Muscle of arm (tissue), 12 donors: Measurements from ENCODE around the gene MFRP. TPM values are rescaled to one million over a fixed set of nuclear protein-coding genes. Genes with fewer than 3 reads are reported as not detected.

ENCODE experiments used
- DNase-seq: peaks from one replicate; pipeline ENCODE4 v3.0.0-alpha.2; 2013
- polyA plus RNA-seq, 12 donors: library from polyadenylated mRNA; unstranded; fragments of 120-200 nt; gene quantifications; one replicate each; pipeline ENCODE4 v1.2.1, GENCODE V29; 2013; ENCODE audit not compliant: insufficient read length in 12 of 12

Gene MFRP
- polyA plus RNA-seq, 12 donors = not detected

DNA sequence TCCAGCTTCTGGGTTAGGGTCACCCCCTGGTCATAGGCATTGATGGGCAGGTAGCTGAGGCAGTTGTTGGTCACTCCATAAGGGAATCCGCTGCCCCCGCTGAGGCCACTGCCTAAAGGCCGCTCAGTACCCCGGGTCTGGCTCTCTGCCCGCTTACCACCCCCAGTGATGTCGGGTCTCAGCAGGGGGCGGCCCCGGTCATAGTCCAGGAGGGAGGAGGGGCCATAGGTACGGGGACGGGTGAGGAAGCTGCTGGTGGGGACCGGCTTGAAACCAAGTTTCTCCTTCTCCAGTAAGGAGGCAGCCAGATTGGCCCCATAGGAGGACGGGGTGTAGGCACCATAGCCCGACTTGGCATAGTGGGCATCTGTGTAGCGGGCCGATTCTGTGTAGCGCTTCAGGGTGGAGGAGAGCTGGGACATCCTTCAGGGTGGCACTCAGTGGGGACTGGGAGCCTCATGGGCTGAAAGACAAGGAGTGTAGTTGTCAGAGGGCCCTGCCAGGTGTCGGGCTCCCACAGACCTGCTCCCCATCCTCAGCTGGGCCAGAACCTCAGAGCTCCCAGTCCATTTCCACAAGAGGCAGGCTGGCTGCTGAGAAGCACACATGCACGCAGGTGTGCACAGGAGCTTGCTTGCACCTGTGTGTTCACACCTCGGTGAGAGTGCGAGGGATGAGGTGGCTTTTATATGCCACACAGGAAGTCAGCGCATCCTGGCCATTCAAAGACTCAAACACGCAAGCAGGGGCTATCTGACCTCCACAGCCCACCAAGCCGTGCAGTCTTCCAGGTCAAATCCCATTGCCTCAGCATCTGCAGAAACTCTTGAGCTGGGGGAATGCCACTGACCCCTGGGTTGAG lies 26.8 kb upstream of the MFRP start:
- DNase-seq = no peak

- no peak for DNase-seq
These were observed 26.0 kb upstream of the MFRP start for GRCh38 chr11:119372260-119373058.

GRCh38 chr11:119371778-119372182 lies 25.3 kb upstream of the MFRP start:
- no peak for DNase-seq

DNA sequence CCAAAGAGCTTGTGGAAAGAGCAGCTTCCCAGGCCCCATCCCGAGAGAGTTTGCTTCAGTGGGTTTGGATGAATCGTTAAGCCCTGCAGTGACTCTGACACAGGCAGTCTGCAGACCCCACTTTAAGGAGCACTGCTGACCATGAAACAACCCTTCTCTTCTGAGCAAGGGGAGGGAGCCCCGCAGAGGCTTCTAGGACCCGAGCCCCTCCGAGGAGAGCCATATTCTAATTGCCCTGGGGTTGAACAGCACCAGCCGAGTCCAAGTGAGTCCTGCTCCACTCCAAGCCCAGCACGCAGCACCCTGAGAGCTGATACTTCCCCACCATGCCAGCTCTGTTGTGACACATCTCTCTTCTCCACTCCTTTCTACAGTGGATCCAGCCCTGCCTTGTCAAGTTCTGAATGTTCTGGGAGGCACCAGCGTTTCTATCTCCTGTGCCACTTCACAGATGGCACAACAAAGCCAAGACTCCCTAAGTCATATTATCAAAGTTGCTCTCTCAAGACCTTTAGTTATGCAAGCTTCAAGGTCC lies 24.6 kb upstream of the MFRP start:
- DNase-seq = no peak

DNA sequence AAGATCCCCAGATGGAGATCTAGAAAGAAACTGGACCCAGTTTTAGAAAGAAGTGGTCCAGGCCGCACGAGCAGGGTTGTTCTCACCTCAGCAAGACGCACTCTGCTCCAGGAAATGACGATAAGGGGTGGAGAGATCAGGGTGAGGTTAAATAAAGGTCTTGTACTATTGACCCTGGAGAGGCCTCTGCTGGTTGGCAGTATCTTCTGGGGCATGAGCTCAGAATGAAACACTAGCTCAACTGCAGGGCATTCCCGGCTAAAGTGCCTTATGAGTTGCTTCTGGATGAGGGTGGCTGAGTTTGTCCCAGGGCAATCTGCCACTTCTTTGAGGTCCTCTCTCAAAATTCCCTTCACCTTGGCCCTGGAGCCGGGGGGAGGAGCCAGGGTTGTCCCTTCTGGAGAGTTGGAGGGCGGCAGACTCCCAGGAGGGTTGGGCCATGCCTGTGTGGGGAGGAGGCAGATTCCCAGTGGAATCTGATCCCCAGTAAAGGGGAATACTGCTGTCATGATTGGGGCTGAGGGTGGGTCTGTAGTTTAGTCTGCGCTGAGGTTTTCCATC lies 24.1 kb upstream of the MFRP start:
- DNase-seq = no peak

DNA sequence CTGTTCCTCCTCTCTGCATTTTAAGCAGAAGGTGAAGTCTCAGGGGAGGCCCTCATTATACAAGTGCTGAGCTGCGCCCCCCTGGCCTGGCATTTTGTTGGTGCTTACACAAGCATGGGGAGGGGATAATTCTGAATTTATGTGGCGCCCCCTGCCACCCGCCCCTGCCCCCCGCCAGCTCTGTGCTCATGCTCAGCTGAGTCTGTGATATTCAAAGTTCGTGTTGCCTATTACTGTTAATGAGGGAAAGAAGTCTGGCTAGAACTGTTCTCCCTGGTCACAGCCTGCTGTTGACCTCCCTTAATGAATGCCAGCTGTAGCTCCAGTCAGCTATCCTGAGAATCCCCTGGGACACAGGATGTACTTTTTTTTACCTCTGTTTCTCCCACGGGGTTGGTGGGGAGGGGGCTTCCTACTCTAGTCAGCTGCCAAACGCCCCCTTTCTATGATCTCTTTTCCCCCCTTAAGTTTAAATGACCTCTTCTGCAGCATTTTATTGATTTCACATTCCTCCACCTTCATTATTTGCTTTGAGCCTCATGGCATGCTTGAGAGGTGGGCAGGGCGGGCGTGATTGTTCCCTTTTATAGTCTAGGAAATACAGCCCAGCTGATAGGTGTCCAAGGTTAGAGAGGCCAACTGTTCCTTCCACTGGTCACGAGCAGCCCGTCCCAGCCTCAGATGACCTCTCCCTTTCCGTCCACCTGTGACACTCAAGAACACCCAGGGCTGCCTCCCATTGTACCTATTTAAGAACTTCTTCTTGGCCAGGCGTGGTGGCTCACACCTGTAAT lies 22.8 kb upstream of the MFRP start:
- DNase-seq = no peak

DNA sequence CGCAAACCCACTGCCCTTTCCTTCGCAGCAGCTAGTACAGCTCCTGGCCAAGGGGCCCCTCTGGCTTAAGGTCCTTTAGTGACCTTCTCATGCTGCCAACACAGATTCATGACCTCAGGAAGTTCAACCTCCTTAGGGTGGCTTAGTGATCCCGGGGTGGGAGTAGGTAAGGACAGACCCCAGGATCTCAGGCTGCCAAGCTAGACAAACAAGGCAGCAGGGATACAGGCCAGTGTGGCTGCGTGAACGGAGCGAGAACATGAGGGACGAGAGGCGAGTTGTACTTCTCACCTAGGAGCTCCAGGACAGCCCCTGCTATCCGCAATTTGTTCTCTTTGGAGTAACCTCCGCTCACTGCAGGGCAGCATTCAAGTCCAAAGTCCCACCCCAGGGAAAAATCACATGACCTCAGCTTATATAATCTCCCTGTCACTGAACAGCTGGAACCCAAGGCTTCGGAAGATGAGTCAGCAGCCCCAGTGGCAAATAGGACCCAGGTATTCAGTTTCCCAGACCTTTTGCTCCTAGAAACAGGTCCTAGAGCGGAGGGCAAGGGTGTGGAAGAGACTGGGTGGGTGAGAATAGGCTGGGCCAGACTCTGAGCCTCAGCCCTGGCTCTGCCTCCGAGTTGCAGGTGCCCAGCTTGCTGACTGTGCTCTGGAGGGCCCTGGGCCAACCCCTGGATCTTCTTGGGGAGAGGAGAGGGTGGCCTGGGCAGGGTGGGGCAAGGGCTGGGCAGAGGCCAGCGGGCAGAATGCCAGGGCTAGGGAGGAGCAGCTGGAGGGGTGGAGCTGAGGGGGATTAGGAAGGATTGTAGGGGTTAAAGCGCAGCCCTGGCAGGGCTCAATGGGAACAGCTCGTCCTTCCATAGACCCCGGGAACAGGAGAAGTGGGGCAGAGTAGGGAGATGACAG lies 21.9 kb upstream of the MFRP start:
- peak; percentile 56 for DNase-seq

DNA sequence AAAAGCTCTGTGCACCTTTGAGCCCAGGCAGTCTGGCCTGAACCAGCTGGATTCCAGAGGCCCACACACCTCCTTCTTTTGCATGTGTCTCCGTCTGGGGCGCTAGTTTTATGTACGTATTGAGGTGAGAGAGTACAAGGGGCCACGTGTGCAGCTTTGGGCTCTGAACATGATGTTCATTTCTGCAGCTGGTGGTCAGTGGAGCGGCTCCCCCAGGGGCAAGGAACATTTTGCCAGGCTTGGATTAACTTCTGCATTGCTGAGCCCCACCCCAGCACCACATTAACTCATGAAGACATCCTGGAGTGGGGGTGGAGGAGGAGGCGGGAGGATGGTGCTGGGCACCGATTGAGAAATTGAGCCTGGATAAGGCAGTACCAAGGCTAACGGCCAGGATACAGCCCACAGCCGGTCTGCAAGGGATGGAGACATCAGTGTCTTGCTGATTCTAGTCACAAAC lies 21.2 kb upstream of the MFRP start:
- no peak for DNase-seq

GRCh38 chr11:119366690-119367620 lies 20.4 kb upstream of the MFRP start:
- DNase-seq = no peak

DNA sequence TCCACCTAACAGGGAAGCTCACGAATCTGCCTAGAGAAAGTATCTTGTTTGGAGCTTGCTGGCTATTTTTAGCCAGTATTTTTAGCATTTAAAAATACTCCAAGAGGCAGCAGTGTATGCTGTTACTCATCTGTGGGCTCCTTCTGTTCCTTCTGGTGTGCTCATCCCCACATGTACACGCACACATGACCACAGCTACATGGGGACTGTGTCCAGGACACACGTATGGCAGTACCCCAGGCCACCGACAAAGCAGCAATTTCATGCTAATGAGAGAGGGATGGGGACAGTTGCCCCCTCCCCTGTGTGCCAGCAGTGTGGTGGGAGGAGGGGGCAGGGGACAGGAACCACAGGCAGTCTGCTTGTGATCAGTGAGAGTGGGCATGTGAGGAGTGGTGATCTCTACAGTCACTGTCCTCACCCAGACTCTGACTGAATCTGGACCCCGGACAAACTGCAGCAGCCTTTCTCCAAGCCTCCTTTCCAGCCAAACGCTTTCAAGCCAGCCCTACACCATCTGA lies 18.6 kb upstream of the MFRP start:
- no peak for DNase-seq

DNA sequence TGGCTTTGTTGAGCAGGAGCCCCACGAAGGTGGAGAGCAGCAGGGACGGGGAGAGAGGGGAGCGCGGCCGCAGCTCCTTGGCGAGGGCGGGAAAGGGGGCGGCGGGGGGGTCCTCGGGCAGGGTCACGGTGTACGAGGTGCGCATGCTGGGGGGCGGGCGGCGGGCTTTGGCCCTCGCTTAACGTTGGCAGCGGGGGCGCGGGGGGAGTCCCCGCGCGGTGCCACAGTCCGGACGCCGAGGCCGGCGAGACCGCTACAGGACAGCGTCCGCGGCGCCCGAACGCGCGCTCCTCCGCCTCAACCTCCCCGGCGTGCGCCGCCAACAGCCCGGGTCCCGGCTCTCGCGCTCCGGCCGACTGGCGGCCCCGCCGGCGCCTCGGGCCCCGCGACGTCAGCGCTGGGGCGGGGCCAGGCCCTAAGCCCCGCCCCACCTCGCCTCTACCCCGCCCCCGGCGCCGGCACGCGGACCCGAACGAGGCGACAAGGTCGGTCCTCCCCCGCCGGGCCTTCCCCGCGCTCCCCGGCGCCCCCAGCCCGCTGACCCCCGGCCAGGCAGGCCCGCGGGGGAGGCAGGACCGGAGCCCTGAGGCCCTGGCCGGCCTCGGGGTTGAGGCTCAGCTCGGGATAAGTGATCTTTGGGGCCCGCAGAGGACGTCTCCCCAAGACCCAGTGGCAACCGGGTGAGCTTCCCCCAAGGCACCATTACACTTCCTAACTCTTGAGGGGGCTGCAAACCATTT lies 17.5 kb upstream of the MFRP start:
- no peak for DNase-seq

GRCh38 chr11:119363081-119363850 lies 16.8 kb upstream of the MFRP start:
- DNase-seq = no peak

DNA sequence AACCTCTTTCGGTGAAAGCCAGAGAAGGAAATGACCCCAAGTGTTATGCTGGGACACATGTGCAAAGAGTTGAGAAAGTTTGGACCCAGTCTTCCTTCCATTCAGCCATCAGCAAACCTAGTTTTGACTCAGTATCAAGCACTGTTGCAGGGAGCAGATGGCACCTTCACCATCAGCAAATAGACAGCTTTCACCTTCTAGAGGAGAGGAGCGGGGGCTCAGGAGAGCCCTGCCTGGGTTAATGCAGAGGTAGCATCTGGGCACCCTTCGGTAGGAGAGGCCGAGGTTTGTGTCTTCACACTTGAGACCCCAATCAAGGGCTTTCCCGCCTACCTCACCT lies 16.2 kb upstream of the MFRP start:
- no peak for DNase-seq

DNA sequence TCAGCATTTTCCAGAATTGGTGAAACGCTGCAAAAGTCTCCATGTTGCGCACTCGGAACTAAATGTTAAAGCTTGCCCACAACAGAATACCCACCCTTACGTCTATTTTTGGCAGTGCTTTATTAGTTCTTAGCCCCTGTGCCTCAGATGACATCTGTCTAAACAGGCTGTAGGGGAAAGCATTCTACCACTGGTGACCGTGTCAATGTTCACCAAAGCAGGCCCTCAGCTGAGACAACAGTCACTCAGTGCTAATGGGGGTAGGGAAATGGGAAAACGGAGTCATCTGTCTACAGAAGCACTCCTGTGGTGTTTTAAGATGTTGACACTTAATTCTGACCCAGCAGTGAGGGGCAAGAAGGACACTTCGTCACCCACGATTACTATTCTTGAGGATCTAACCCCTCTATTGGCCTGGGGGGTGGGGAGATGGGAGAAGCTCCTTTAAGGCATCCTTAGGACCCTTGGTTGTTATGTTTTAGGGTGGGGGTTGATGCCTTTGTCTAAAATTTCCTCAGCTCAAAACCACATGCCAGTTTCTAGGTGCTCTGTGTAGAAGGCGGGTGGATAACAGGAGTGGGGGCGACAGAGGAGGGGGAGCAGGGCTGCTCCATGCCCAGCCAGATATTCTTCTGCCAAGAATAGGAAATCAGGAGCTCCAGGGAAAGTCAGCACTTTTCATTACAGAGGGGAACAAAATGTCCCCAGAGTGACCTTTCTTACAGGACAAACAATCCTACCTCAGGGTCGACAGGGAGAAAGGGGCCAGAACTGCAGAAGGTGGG lies 15.6 kb upstream of the MFRP start:
- DNase-seq = no peak

DNA sequence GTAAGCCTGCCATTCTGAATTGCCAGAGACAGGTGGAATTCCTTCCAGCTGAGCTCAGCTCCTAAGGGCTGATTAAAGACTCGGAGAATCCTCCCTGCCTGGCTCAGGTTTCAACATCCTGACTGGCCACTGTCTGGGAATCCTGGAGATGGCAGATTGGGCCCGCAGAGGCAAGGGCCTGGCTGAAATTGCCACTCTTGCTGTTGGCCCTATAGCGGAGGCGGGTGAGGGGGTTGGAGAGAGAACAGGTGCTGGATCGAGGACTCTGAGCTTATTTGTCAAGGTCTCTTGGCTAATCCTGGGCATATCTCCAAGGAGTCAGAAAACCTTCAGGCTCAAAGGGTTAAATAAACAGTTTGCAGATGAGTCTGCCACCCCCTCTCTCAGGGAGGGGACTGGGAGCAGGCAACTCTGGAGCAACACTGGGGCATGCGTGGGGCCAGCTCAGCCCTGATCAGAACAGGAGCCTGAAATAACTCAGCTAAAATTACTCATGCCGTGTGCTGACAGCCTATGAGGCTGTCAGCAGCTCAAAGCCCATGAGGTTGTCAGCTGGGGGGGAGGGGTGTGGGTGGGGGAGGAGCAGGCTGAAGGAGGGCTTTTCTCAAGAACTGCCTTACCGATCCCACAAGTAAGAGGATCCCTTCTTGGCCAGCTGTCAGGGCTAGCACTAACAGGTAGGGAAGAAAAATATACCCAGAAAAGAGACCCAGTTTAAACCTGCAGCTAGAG lies 14.7 kb upstream of the MFRP start:
- no peak for DNase-seq
